ENCODE data around the gene FAM149B1.

FAM149B1 gene

DNA sequence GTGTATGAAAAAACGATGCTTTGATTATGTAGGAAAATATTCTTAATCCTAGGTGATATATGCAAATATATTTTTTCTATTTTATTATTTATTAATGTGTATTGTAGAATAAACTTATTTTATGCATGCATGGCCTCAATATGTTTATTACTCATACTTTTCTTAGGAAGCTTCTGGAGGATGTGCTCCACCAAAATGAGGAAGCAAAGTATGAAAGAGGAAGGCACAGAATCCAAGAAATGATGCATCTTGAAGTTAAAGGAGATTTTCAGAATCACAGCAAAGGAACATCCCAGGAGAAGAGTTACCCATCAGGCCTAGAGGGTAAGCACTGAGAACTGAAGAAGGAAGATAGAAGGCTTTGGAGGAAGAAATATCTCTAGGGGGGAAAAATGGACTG is 119.5 kb downstream of the FAM149B1 start:
- no peak for DNase-seq (ENCODE audit: low read depth)
- in situ Hi-C loops (cut with HindIII; ENCODE audit: low sequenced_read_pairs) = no loop called here
- no peak overlapping the region for H3K4me3 ChIP-seq (ENCODE audit: low read depth, low read length)
- TF ChIP-seq, protein P1, sequence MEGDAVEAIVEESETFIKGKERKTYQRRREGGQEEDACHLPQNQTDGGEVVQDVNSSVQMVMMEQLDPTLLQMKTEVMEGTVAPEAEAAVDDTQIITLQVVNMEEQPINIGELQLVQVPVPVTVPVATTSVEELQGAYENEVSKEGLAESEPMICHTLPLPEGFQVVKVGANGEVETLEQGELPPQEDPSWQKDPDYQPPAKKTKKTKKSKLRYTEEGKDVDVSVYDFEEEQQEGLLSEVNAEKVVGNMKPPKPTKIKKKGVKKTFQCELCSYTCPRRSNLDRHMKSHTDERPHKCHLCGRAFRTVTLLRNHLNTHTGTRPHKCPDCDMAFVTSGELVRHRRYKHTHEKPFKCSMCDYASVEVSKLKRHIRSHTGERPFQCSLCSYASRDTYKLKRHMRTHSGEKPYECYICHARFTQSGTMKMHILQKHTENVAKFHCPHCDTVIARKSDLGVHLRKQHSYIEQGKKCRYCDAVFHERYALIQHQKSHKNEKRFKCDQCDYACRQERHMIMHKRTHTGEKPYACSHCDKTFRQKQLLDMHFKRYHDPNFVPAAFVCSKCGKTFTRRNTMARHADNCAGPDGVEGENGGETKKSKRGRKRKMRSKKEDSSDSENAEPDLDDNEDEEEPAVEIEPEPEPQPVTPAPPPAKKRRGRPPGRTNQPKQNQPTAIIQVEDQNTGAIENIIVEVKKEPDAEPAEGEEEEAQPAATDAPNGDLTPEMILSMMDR (IDR thresholded peaks at IDR 0.05; ENCODE audit: low read depth, low read length, missing control alignments) = no peak

DNA sequence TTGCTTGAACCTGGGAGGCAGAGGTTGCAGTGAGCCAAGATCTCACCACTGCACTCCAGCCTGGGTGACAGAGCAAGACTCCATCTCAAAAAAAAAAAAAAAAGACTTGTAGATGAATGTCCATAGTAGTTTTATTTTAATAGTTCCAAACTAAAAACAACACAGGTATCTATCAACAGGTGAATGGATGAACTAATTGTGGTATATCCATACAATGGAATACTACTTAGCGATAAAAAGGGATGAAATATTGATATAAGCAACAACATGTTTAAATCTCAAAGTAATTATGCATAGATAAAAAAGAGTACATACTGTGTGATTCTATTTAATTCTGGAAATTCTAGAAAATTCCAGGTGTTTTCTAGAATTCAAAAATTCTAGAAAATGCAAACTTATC is 122.0 kb downstream of the FAM149B1 start:
- no peak overlapping the region for H3K4me3 ChIP-seq (ENCODE audit: low read depth, low read length)
- TF ChIP-seq, protein P1 (IDR thresholded peaks at IDR 0.05; ENCODE audit: low read depth, low read length, missing control alignments) = no peak
- in situ Hi-C loops (cut with HindIII; ENCODE audit: low sequenced_read_pairs) = no loop called here
- no peak for DNase-seq (ENCODE audit: low read depth)

DNA sequence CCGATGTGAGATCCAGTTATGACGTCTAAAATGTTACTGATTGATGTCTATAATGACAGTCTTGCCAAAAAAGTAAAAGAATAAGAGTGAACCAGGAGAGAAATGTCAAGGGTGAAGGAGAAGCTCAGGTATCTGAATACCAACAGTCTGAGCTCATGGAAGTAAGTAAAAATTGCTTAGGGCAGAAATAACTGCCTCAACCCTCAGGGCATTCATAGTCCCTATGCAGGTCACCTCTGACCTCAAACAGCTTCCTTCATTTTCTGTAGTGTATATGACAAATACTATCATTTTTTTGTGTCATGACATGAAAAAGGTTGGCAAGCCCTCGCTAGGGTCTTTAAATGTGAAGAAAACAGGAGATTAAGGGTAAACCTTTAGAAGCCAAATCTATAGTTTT is 125.5 kb downstream of the FAM149B1 start:
- TF ChIP-seq, protein P1 (IDR thresholded peaks at IDR 0.05; ENCODE audit: low read depth, low read length, missing control alignments) = no peak
- no peak overlapping the region for H3K4me3 ChIP-seq (ENCODE audit: low read depth, low read length)
- no peak for DNase-seq (ENCODE audit: low read depth)
- in situ Hi-C loops (cut with HindIII; ENCODE audit: low sequenced_read_pairs) = no loop called here
